BE2C (cell line): ENCODE data around the gene ABL2.

Experiments used
- DNase-seq: peaks from one replicate; pipeline ENCODE4 v3.0.0-alpha.2; 2020
- H3K27me3 ChIP-seq: fragments of 250-450 bp; sonication (Bioruptor Pico); 2 replicates; pipeline ENCODE4 v1.5.1; 2020; ENCODE audit warnings: mild to moderate bottlenecking
- H3K36me3 ChIP-seq: fragments of 250-450 bp; sonication (Bioruptor Pico); 2 replicates; pipeline ENCODE4 v1.5.1; 2020; ENCODE audit warnings: mild to moderate bottlenecking
- H3K4me1 ChIP-seq: fragments of 250-450 bp; sonication (Bioruptor Pico); 2 replicates; pipeline ENCODE4 v1.5.1; 2020
- H3K4me3 ChIP-seq: 2 replicates; pipeline ENCODE4 v1.5.1; 2011; ENCODE audit warnings: low read depth, low read length
- H3K9me3 ChIP-seq: fragments of 250-450 bp; sonication (Bioruptor Pico); 2 replicates; pipeline ENCODE4 v1.5.1; 2020
- CTCF ChIP-seq: IDR thresholded peaks from 2 replicates; pipeline ENCODE4 v1.5.1; 2012; ENCODE audit warnings: mild to moderate bottlenecking, low read depth, low read length

ABL2 gene

GRCh38 chr1:179103999-179104398, 125.5 kb downstream of the ABL2 start:
- DNase-seq, result no peak
- Histone ChIP-seq H3K27me3 (no peaks in the 10 kb centered on the region), H3K9me3 (no peaks in the 10 kb centered on the region), H3K36me3 (peaks cover 23% of the 10 kb centered on the region), H3K4me1 (0 out of 2 replicates have a peak, but pooled peaks cover 3% of the 10 kb centered on the region), H3K4me3 (no peak overlapping the region)
- no peak for TF ChIP-seq CTCF

DNA sequence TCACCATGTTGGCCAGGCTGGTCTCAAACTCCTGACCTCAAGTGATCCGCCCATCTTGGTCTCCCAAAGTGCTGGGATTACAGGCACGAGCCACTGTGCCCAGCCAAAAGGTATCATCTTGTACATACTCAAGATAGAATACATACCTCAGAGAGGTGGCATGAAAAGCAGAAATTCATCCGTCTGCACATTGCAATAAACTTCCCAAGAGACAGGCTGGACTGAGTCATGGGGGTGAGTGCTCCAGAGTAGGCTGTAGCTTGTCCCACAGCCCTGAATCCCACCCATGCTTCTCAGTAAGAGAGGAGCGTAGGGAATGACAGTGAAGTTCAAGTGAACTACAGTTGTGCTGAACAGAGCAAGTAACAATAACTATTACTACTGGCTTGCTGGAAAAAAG, 127.9 kb downstream of the ABL2 start:
- no peaks in the 10 kb centered on the region for H3K4me1 ChIP-seq
- H3K9me3 ChIP-seq, result no peaks in the 10 kb centered on the region
- H3K36me3 ChIP-seq, result peaks cover 28% of the 10 kb centered on the region
- no peak for DNase-seq
- no peak overlapping the region for H3K4me3 ChIP-seq
- no peaks in the 10 kb centered on the region for H3K27me3 ChIP-seq
- TF ChIP-seq CTCF, result no peak

DNA sequence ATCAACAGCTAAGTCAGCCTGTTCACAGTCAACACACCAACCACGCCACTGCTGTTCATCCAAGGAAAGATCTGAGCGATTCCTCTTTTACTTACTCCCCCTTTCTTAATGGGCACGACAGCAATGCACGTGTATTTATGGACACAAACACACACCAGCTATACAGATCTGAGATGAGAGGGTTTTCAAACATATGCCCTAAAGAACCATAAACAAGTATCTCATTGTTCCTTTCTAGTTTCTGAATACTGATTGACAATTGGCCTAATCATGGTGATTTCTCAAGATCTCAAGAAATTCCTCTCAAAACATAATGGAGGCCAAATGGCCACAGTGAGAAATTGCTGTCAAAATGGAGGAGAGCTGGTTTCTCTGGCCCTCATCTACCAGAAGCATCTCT, 129.6 kb downstream of the ABL2 start:
- H3K4me3 ChIP-seq, result no peak overlapping the region
- no peaks in the 10 kb centered on the region for H3K9me3 ChIP-seq
- no peaks in the 10 kb centered on the region for H3K4me1 ChIP-seq
- H3K27me3 ChIP-seq, result no peaks in the 10 kb centered on the region
- no peak for TF ChIP-seq CTCF
- H3K36me3 ChIP-seq, result peaks cover 43% of the 10 kb centered on the region
- no peak for DNase-seq

DNA sequence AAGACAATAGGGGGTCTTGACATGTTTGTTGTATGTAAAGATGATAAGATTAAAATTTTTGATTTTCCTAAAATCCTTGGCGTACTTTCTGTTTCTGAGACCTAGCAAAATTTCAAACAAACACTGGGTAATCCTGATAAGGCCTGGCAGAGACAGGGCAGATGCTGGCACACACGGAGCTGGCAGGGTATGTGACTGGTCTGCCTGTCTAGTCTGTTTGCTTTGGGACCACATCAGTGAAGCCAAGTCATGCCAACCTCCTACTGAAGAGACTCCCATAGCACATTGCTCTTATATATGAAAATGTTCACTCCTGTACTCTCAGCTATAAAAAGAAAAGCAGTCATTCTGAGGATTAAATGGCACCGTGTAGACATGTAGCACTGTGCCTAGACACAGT, 133.6 kb downstream of the ABL2 start:
- no peak for TF ChIP-seq CTCF
- no peaks in the 10 kb centered on the region for H3K9me3 ChIP-seq
- no peak overlapping the region for H3K4me3 ChIP-seq
- no peaks in the 10 kb centered on the region for H3K27me3 ChIP-seq
- H3K36me3 ChIP-seq, result peaks cover 71% of the 10 kb centered on the region
- DNase-seq, result no peak
- no peaks in the 10 kb centered on the region for H3K4me1 ChIP-seq

DNA sequence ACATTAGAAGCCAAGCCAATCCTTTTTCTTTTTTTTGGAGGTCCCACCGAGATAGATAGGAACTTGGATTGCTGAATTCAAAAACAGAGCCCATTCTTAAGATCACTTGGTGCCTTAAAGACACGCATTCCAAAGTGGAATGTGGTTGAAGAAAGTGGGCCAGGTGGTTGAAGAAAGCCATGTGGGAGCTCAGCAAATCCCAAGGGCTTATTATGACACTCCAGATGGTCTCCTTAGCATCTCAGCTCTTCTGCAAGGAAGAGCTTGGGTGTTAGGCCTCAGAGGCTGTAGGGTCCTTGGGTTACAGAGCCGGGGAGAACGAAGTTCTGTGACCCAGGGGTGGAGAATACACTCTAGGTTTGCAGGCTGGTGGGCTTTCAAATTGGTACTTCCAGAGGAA, 134.1 kb downstream of the ABL2 start:
- DNase-seq, result no peak
- Histone ChIP-seq H3K36me3 (peaks cover 77% of the 10 kb centered on the region), H3K4me3 (no peak overlapping the region), H3K9me3 (no peaks in the 10 kb centered on the region), H3K27me3 (no peaks in the 10 kb centered on the region), H3K4me1 (no peaks in the 10 kb centered on the region)
- no peak for TF ChIP-seq CTCF

DNA sequence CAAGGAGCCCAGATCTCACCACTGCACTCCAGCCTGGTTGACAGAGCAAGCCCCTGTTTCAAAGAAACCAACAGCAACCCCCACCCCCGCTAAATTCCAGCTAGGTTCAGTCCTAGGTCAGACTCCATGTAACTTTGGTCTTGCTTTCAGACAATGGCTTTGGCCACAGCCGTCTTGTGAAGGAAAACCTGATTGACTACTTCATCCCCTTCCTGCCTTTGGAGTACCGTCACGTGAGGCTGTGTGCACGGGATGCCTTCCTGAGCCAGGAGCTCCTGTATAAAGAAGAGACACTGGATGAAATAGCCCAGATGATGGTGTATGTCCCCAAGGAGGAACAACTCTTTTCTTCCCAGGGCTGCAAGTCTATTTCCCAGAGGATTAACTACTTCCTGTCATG, 134.7 kb downstream of the ABL2 start:
- peaks cover 78% of the 10 kb centered on the region for H3K36me3 ChIP-seq
- TF ChIP-seq CTCF, result no peak
- H3K4me1 ChIP-seq, result no peaks in the 10 kb centered on the region

More for the DNA sequence above, 134.7 kb downstream of the ABL2 start:
- no peak for DNase-seq
- Histone ChIP-seq H3K9me3 (no peaks in the 10 kb centered on the region), H3K4me3 (no peak overlapping the region), H3K27me3 (no peaks in the 10 kb centered on the region)
